GM12878 (cell line): Measurements from ENCODE around the gene ZMIZ1. TPM values are rescaled to one million over a fixed set of nuclear protein-coding genes. Genes with fewer than 3 reads are reported as not detected.

Experiments
- CBFB ChIP-seq: IDR thresholded peaks from 2 replicates; pipeline ENCODE4 v1.6.1; 2016; ENCODE audit warnings: antibody characterized with exemption, low read depth
- CBX3 ChIP-seq: fragments of 200-600 bp; sonication (generic); IDR thresholded peaks from 2 replicates; pipeline ENCODE4 v1.6.1; 2016; ENCODE audit warnings: low read depth, borderline replicate concordance
- CTCF ChIP-seq, 3 experiments: IDR thresholded peaks in 2 of 3; conservative IDR thresholded peaks in 1 of 3; 2 replicates each; pipeline ENCODE4 v1.5.1; 2011; ENCODE audit warnings: low read depth in 3 of 3, low read length in 3 of 3, mild to moderate bottlenecking in 3 of 3, control low read depth in 2 of 3, moderate library complexity in 2 of 3, inconsistent platforms in 1 of 3, mixed read lengths in 1 of 3; ENCODE audit not compliant: control insufficient read depth in 2 of 3, insufficient read depth in 1 of 3; ENCODE audit errors: extremely low read depth in 1 of 3
- DPF2 ChIP-seq: fragments of 450-650 bp; IDR thresholded peaks from 2 replicates; pipeline ENCODE4 v1.6.1; 2017; ENCODE audit warnings: mild to moderate bottlenecking
- EP300 ChIP-seq, 2 experiments: fragments of 150-350 bp in 1 of 2; IDR thresholded peaks; 2 replicates each; pipeline ENCODE4 v1.6.1; 2011 to 2012; ENCODE audit warnings: low read depth in 2 of 2, low read length in 2 of 2, borderline replicate concordance in 1 of 2, improper control_type of control experiment in 1 of 2, inconsistent platforms in 1 of 2; ENCODE audit not compliant: control insufficient read depth in 1 of 2
- HSF1 ChIP-seq: fragments of 150-350 bp; IDR thresholded peaks from 2 replicates; pipeline ENCODE4 v1.6.1; 2014; ENCODE audit warnings: mild to moderate bottlenecking, low read depth, low read length
- JUNB ChIP-seq: IDR thresholded peaks from 2 replicates; pipeline ENCODE4 v1.6.1; 2016; ENCODE audit warnings: antibody characterized with exemption, mild to moderate bottlenecking
- JUND ChIP-seq: IDR thresholded peaks from 2 replicates; pipeline ENCODE4 v1.6.1; 2012; ENCODE audit warnings: low read depth, mild to moderate bottlenecking, low read length, improper control_type of control experiment, moderate library complexity
- KDM1A ChIP-seq: fragments of 200-600 bp; sonication (generic); IDR thresholded peaks from 2 replicates; pipeline ENCODE4 v1.6.1; 2016; ENCODE audit warnings: borderline replicate concordance
- MXI1 ChIP-seq: fragments of 150-350 bp; IDR thresholded peaks from 2 replicates; pipeline ENCODE4 v1.6.1; 2011; ENCODE audit warnings: low read depth, mild to moderate bottlenecking, inconsistent platforms, low read length, improper control_type of control experiment
- NBN ChIP-seq: fragments of 450-650 bp; IDR thresholded peaks from 2 replicates; pipeline ENCODE4 v1.6.1; 2016
- NFIC ChIP-seq: IDR thresholded peaks from 2 replicates; pipeline ENCODE4 v1.6.1; 2012; ENCODE audit warnings: low read depth, mild to moderate bottlenecking, inconsistent platforms, low read length, moderate library complexity
- PBX3 ChIP-seq: IDR thresholded peaks from 2 replicates; pipeline ENCODE4 v1.6.1; 2011; ENCODE audit warnings: mild to moderate bottlenecking, low read depth, low read length, moderate library complexity; ENCODE audit not compliant: insufficient replicate concordance
- RAD21 ChIP-seq: IDR thresholded peaks from 2 replicates; pipeline ENCODE4 v1.6.1; 2011; ENCODE audit warnings: mild to moderate bottlenecking, low read depth, low read length, moderate library complexity; ENCODE audit not compliant: insufficient read depth
- RB1 ChIP-seq: fragments of 450-650 bp; formaldehyde crosslinking; IDR thresholded peaks from 2 replicates; pipeline ENCODE4 v1.6.1; 2017; ENCODE audit warnings: mild to moderate bottlenecking, borderline replicate concordance
- SREBF2 ChIP-seq: IDR thresholded peaks from 2 replicates; pipeline ENCODE4 v1.6.1; 2012; ENCODE audit warnings: mild to moderate bottlenecking, low read length
- TAF1 ChIP-seq: IDR thresholded peaks from 2 replicates; pipeline ENCODE4 v1.6.1; 2011; ENCODE audit warnings: mild to moderate bottlenecking, low read depth, low read length, borderline replicate concordance
- polyA plus RNA-seq, 11 experiments: library from polyadenylated mRNA; depleted of rRNA in 4 of 11; unstranded in 6 of 11; stranded (reverse) in 5 of 11; fragments of >200 nt; fragmentation: Nextera tagmentation in 4 of 11; fragmentation: Illumina TruSeq in 1 of 11; extraction: Ambion mirVana in 4 of 11; extraction: Trizol in 1 of 11; gene quantifications; 1 replicate in 1 of 11; 2 replicates in 10 of 11; pipeline versions ENCODE4 v1.2.1 to v1.2.3, GENCODE V29; 2011 to 2016; ENCODE audit warnings: inconsistent platforms in 2 of 11, missing spikeins in 2 of 11, low read depth in 1 of 11
- total RNA-seq, 4 experiments: library from RNA; depleted of rRNA in 3 of 4; stranded (reverse); fragments of >200 nt in 3 of 4; fragmentation: Illumina TruSeq in 1 of 4; extraction: Trizol in 1 of 4; gene quantifications; 2 replicates each; pipeline versions ENCODE4 v1.2.1 to v1.2.3, GENCODE V29; 2013 to 2021
- TF ChIP-seq, protein P1 (sequence below): fragments of 450-650 bp; IDR thresholded peaks from 2 replicates; pipeline ENCODE4 v1.6.1; 2017; ENCODE audit warnings: mild to moderate bottlenecking, moderate library complexity
- TF ChIP-seq, protein P2 (sequence below): fragments of 450-650 bp; conservative IDR thresholded peaks from 2 replicates; pipeline ENCODE4 v1.6.1; 2017; ENCODE audit warnings: mild to moderate bottlenecking, moderate library complexity

ZMIZ1 gene
- total and polyA plus RNA-seq, 10 of the 15 experiments (the other 5 are each of a cell fraction or from before 2014, with no cell fraction given): 3.1 to 82.3 (median 14.9) TPM

DNA sequence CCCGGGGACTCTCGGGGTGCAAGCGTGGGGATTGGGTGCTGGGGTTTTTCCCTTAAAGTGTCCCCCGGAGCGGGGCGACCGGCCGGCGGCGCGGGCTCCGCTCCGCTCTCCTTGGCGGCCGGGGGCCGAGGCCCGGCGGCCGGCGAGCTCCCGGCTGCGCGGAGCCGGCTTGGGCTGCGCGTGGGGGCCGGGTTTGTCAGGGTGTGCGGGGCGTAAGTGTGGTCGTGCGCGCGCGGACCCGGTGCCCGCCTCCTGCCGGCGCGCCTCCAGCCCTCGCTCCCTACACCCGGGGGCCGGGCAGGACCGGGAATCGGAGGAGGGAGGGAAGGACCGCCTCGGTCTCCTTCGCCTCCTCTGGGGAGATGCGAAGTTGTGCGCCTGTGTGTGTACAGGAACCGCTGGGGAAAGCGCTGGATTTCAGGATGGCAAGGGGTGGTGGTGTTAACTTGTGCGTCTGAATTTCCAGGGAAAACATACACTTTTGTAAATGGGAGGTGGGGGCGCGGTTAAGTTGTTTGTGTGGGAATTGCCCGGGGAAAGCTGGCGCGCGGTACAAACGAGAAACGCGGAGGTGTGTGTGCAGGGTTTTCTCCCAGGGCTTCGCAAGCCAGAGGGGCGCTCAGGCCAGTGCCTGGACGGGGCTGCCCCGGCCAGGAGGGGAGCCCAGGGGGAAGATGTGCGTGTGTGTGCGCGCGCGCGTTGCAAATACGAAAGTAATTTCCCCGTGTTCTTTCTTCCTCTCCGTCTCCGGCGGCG is 737 bp downstream of the ZMIZ1 start (continued):
- TF ChIP-seq, protein P1, sequence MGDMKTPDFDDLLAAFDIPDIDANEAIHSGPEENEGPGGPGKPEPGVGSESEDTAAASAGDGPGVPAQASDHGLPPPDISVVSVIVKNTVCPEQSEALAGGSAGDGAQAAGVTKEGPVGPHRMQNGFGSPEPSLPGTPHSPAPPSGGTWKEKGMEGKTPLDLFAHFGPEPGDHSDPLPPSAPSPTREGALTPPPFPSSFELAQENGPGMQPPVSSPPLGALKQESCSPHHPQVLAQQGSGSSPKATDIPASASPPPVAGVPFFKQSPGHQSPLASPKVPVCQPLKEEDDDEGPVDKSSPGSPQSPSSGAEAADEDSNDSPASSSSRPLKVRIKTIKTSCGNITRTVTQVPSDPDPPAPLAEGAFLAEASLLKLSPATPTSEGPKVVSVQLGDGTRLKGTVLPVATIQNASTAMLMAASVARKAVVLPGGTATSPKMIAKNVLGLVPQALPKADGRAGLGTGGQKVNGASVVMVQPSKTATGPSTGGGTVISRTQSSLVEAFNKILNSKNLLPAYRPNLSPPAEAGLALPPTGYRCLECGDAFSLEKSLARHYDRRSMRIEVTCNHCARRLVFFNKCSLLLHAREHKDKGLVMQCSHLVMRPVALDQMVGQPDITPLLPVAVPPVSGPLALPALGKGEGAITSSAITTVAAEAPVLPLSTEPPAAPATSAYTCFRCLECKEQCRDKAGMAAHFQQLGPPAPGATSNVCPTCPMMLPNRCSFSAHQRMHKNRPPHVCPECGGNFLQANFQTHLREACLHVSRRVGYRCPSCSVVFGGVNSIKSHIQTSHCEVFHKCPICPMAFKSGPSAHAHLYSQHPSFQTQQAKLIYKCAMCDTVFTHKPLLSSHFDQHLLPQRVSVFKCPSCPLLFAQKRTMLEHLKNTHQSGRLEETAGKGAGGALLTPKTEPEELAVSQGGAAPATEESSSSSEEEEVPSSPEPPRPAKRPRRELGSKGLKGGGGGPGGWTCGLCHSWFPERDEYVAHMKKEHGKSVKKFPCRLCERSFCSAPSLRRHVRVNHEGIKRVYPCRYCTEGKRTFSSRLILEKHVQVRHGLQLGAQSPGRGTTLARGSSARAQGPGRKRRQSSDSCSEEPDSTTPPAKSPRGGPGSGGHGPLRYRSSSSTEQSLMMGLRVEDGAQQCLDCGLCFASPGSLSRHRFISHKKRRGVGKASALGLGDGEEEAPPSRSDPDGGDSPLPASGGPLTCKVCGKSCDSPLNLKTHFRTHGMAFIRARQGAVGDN: no peak
- TF ChIP-seq CBFB: no peak
- TF ChIP-seq, protein P2, sequence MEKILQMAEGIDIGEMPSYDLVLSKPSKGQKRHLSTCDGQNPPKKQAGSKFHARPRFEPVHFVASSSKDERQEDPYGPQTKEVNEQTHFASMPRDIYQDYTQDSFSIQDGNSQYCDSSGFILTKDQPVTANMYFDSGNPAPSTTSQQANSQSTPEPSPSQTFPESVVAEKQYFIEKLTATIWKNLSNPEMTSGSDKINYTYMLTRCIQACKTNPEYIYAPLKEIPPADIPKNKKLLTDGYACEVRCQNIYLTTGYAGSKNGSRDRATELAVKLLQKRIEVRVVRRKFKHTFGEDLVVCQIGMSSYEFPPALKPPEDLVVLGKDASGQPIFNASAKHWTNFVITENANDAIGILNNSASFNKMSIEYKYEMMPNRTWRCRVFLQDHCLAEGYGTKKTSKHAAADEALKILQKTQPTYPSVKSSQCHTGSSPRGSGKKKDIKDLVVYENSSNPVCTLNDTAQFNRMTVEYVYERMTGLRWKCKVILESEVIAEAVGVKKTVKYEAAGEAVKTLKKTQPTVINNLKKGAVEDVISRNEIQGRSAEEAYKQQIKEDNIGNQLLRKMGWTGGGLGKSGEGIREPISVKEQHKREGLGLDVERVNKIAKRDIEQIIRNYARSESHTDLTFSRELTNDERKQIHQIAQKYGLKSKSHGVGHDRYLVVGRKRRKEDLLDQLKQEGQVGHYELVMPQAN: no peak
- no peak for TF ChIP-seq EP300 (IDR thresholded peaks at IDR 0.05; ENCODE audit: borderline replicate concordance in 1 of 2, control insufficient read depth in 1 of 2, low read depth in 2 of 2, low read length in 2 of 2)
- TF ChIP-seq KDM1A: no peak
- TF ChIP-seq HSF1: no peak
- TF ChIP-seq CTCF (IDR thresholded peaks at IDR 0.05 in 2 of 3, conservative IDR thresholded peaks at IDR 0.05 in 1 of 3; ENCODE audit: control insufficient read depth in 2 of 3, extremely low read depth in 1 of 3, insufficient read depth in 1 of 3, low read depth in 3 of 3, low read length in 3 of 3): no peak
- TF ChIP-seq CBX3: no peak
- TF ChIP-seq PBX3: no peak
- TF ChIP-seq NBN: 0 out of 2 replicates have a peak, but pooled peaks have one; percentile 52
- TF ChIP-seq NFIC: no peak
- TF ChIP-seq RAD21: no peak
- TF ChIP-seq SREBF2: no peak
- TF ChIP-seq TAF1: no peak
- peak; percentile 56; the same call in 1 of the 2 replicates for TF ChIP-seq DPF2
- TF ChIP-seq MXI1: no peak
- no peak for TF ChIP-seq JUNB
- no peak for TF ChIP-seq JUND
- 0 out of 2 replicates have a peak, but pooled peaks have one; percentile 40 for TF ChIP-seq RB1
